ENCODE measurements around the gene HIGD1A.

- no peak for TF ChIP-seq EZH2 (IDR thresholded peaks at IDR 0.05; ENCODE audit: low read length)
- no peak for TF ChIP-seq CTCF (optimal IDR thresholded peaks at IDR 0.05 in 1 of 3, IDR thresholded peaks at IDR 0.05 in 1 of 3, conservative IDR thresholded peaks at IDR 0.05 in 1 of 3; ENCODE audit: extremely low read depth in 1 of 3, insufficient read depth in 2 of 3, low read length in 3 of 3)
Measured at GRCh38 chr3:42823351-42823750, 19.1 kb upstream of the HIGD1A start.
